ENCODE results near the gene ATXN7L1. TPM values are rescaled to one million over a fixed set of nuclear protein-coding genes. Genes with fewer than 3 reads are reported as not detected.

ATXN7L1 gene
- polyA plus RNA-seq, 1 of the 3 experiments (the other 2 are of a cell fraction): 6.0 TPM

GRCh38 chr7:105721571-105722104 is 154.8 kb downstream of the ATXN7L1 start:
- Histone ChIP-seq H3K4me2 (no peak overlapping the region), H3K9me3 (no peaks in the 10 kb centered on the region), H3K9ac (no peak overlapping the region), H4K20me1 (ENCODE audit: insufficient read depth) (no peaks in the 10 kb centered on the region), H3K79me2 (ENCODE audit: insufficient read depth) (no peaks in the 10 kb centered on the region), H3K27me3 (ENCODE audit: insufficient read depth) (no peaks in the 10 kb centered on the region), H2AFZ (ENCODE audit: low read depth) (no peak overlapping the region), H3K9me2 (no peaks in the 10 kb centered on the region), H3K4me3 (ENCODE audit: low read depth in 2 of 2, low read length in 1 of 2) (no peak overlapping the region), H3K36me3 (replicated peaks in 1 of 2; ENCODE audit: control insufficient read depth in 1 of 2, insufficient read depth in 2 of 2, low read length in 1 of 2) (no peaks in the 10 kb centered on the region), H3F3A (replicated peaks; ENCODE audit: insufficient read depth) (no peaks in the 10 kb centered on the region), H3K4me1 (ENCODE audit: control insufficient read depth in 1 of 2, insufficient read depth in 2 of 2, low read depth in 1 of 2, low read length in 1 of 2) (no peaks in the 10 kb centered on the region; a peak in 1 of 4 replicates), H3K27ac (ENCODE audit: low read depth in 2 of 2, low read length in 1 of 2) (no peak overlapping the region)
- 95% methylated on average over 4 of the region's 5 CpGs for WGBS (ENCODE audit: low lambda C conversion rate)
- no peak for DNase-seq
- CTCF ChIA-PET: interaction anchor here (1.0 to 1.8 kb wide), 3 partner anchors 20 to 321 kb away, joined by 3 to 7 read pairs (median 6); no protein-coding TSS in a partner anchor
- POLR2A ChIA-PET: no interaction called here
- TF ChIP-seq MXI1 (IDR thresholded peaks at IDR 0.05; ENCODE audit: low read depth, low read length) (no peak), FOXJ3 (CRISPR knock-in tag; IDR thresholded peaks at IDR 0.05) (no peak), SIN3A (IDR thresholded peaks at IDR 0.05; ENCODE audit: borderline replicate concordance, low read depth, low read length) (no peak), PBX3 (IDR thresholded peaks at IDR 0.05) (no peak), JUND (IDR thresholded peaks at IDR 0.05) (no peak), IRF3 (IDR thresholded peaks at IDR 0.05; ENCODE audit: low read depth, low read length) (no peak)

GRCh38 chr7:105719919-105720318 is 156.5 kb downstream of the ATXN7L1 start:
- Histone ChIP-seq H3K9me2 (no peaks in the 10 kb centered on the region), H3K4me3 (ENCODE audit: low read depth in 2 of 2, low read length in 1 of 2) (no peak overlapping the region), H3K36me3 (replicated peaks in 1 of 2; ENCODE audit: control insufficient read depth in 1 of 2, insufficient read depth in 2 of 2, low read length in 1 of 2) (no peaks in the 10 kb centered on the region), H4K20me1 (ENCODE audit: insufficient read depth) (no peaks in the 10 kb centered on the region), H3K4me2 (no peak overlapping the region), H3F3A (replicated peaks; ENCODE audit: insufficient read depth) (no peaks in the 10 kb centered on the region), H3K79me2 (ENCODE audit: insufficient read depth) (no peaks in the 10 kb centered on the region), H2AFZ (ENCODE audit: low read depth) (no peak overlapping the region), H3K9me3 (no peaks in the 10 kb centered on the region), H3K4me1 (ENCODE audit: control insufficient read depth in 1 of 2, insufficient read depth in 2 of 2, low read depth in 1 of 2, low read length in 1 of 2) (no peaks in the 10 kb centered on the region; a peak in 1 of 4 replicates), H3K9ac (no peak overlapping the region), H3K27ac (ENCODE audit: low read depth in 2 of 2, low read length in 1 of 2) (no peak overlapping the region), H3K27me3 (ENCODE audit: insufficient read depth) (no peaks in the 10 kb centered on the region)
- WGBS (ENCODE audit: low lambda C conversion rate): 94% methylated on average over 4 of the region's 4 CpGs
- CTCF ChIA-PET: interaction anchor here (0.6 kb wide), 1 partner anchor 322 kb away, joined by 3 read pairs; no protein-coding TSS in a partner anchor
- POLR2A ChIA-PET: no interaction called here
- TF ChIP-seq ELF1 (IDR thresholded peaks at IDR 0.05) (no peak), MXI1 (IDR thresholded peaks at IDR 0.05; ENCODE audit: low read depth, low read length) (no peak), RFX5 (IDR thresholded peaks at IDR 0.05; ENCODE audit: low read length) (no peak), SMC3 (IDR thresholded peaks at IDR 0.05; ENCODE audit: low read depth, low read length) (no peak), GABPA (IDR thresholded peaks at IDR 0.05; ENCODE audit: low read depth) (no peak), FOXM1 (IDR thresholded peaks at IDR 0.05; ENCODE audit: low read depth) (no peak), USF2 (IDR thresholded peaks at IDR 0.05; ENCODE audit: borderline replicate concordance, low read depth, low read length) (no peak), NFIC (IDR thresholded peaks at IDR 0.05; ENCODE audit: borderline replicate concordance) (no peak), TCF12 (IDR thresholded peaks at IDR 0.05) (no peak), MEF2A (IDR thresholded peaks at IDR 0.05; ENCODE audit: borderline replicate concordance, low read depth) (no peak)
- DNase-seq: no peak

All from SK-N-SH (cell line).